ENCODE results near the gene SSMEM1. TPM values are rescaled to one million over a fixed set of nuclear protein-coding genes. Genes with fewer than 3 reads are reported as not detected.
"Not testable (repeated sequence)": the region's sequence is repeated elsewhere in the genome, so short reads cannot be mapped to it uniquely, and the experiment has no call there.

Gene SSMEM1
- total RNA-seq, 4 donors from 2014 or later = not detected

- Histone ChIP-seq H3K27me3 (no peaks in the 10 kb centered on the region), H3K36me3 (peaks cover 0 to 75% (median 0%) of the 10 kb centered on the region in 3 donors), H3K4me3 (no peak overlapping the region), H3K9me3 (no peaks in the 10 kb centered on the region), H3K27ac (no peak overlapping the region), H3K4me1 (no peaks in the 10 kb centered on the region)
- DNase-seq (ENCODE audit: low spot score in 2 of 2) = no peak
- no peak for TF ChIP-seq CTCF (IDR thresholded peaks at IDR 0.05)
- no peak for TF ChIP-seq EP300 (IDR thresholded peaks at IDR 0.05)
- no peak for TF ChIP-seq POLR2A (IDR thresholded peaks at IDR 0.05)
- 91 to 92% methylated on average over 4 of the region's 4 CpGs for WGBS, 2 donors
Measured at GRCh38 chr7:130178251-130178650, 29.4 kb upstream of the SSMEM1 start.

- no peaks in the 10 kb centered on the region for H3K4me1 ChIP-seq
- no peak overlapping the region for H3K27ac ChIP-seq
- WGBS, 2 donors = 93 to 98% methylated on average over 2 of the region's 2 CpGs
- no peak for TF ChIP-seq EP300 (IDR thresholded peaks at IDR 0.05)
- TF ChIP-seq POLR2A (IDR thresholded peaks at IDR 0.05) = no peak
- TF ChIP-seq CTCF (IDR thresholded peaks at IDR 0.05) = no peak
- peaks cover 0 to 75% (median 0%) of the 10 kb centered on the region in 3 donors for H3K36me3 ChIP-seq
- no peak for DNase-seq (ENCODE audit: low spot score in 2 of 2)
- no peaks in the 10 kb centered on the region for H3K9me3 ChIP-seq
- no peaks in the 10 kb centered on the region for H3K27me3 ChIP-seq
- no peak overlapping the region for H3K4me3 ChIP-seq
Measured at GRCh38 chr7:130179631-130180030, 28.0 kb upstream of the SSMEM1 start.

GRCh38 chr7:130180571-130181262 lies 26.9 kb upstream of the SSMEM1 start:
- 90% methylated on average over 9 of the region's 9 CpGs for WGBS, 2 donors
- no peaks in the 10 kb centered on the region for H3K9me3 ChIP-seq
- H3K4me3 ChIP-seq = no peak overlapping the region
- H3K27ac ChIP-seq = no peak overlapping the region
- no peak for TF ChIP-seq CTCF (IDR thresholded peaks at IDR 0.05)
- no peak for TF ChIP-seq POLR2A (IDR thresholded peaks at IDR 0.05)
- no peak for TF ChIP-seq EP300 (IDR thresholded peaks at IDR 0.05)
- H3K4me1 ChIP-seq = no peaks in the 10 kb centered on the region
- no peaks in the 10 kb centered on the region for H3K27me3 ChIP-seq
- peaks cover 0 to 77% (median 0%) of the 10 kb centered on the region in 3 donors for H3K36me3 ChIP-seq
- DNase-seq (ENCODE audit: low spot score in 2 of 2) = no peak

GRCh38 chr7:130181263-130181605 lies 26.4 kb upstream of the SSMEM1 start:
- H3K9me3 ChIP-seq = no peaks in the 10 kb centered on the region
- no peaks in the 10 kb centered on the region for H3K27me3 ChIP-seq
- no peak for TF ChIP-seq CTCF (IDR thresholded peaks at IDR 0.05)
- TF ChIP-seq POLR2A (IDR thresholded peaks at IDR 0.05) = no peak
- TF ChIP-seq EP300 (IDR thresholded peaks at IDR 0.05) = no peak
- no peak overlapping the region for H3K27ac ChIP-seq
- DNase-seq (ENCODE audit: low spot score in 2 of 2) = no peak
- H3K4me3 ChIP-seq = no peak overlapping the region
- peaks cover 0 to 77% (median 0%) of the 10 kb centered on the region in 3 donors for H3K36me3 ChIP-seq
- WGBS, 2 donors = 94 to 95% methylated on average over 2 of the region's 2 CpGs
- no peaks in the 10 kb centered on the region for H3K4me1 ChIP-seq

GRCh38 chr7:130182990-130183389 lies 24.7 kb upstream of the SSMEM1 start:
- Histone ChIP-seq H3K9me3 (no peaks in the 10 kb centered on the region), H3K36me3 (peaks cover 0 to 68% (median 2%) of the 10 kb centered on the region in 3 donors), H3K27me3 (no peaks in the 10 kb centered on the region), H3K4me1 (no peaks in the 10 kb centered on the region), H3K4me3 (no peak overlapping the region), H3K27ac (no peak overlapping the region)
- 72 to 85% methylated on average over 2 of the region's 2 CpGs for WGBS, 2 donors
- TF ChIP-seq EP300 (IDR thresholded peaks at IDR 0.05) = no peak
- no peak for TF ChIP-seq CTCF (IDR thresholded peaks at IDR 0.05)
- TF ChIP-seq POLR2A (IDR thresholded peaks at IDR 0.05) = no peak
- DNase-seq (ENCODE audit: low spot score in 2 of 2) = no peak

GRCh38 chr7:130184349-130184748 lies 23.3 kb upstream of the SSMEM1 start:
- H3K9me3 ChIP-seq; DNase-seq (ENCODE audit: low spot score in 2 of 2); H3K4me3 ChIP-seq; H3K27ac ChIP-seq; H3K4me1 ChIP-seq; H3K27me3 ChIP-seq: not testable (repeated sequence)
- H3K36me3 ChIP-seq = peaks cover 0 to 70% (median 2%) of the 10 kb centered on the region in 3 donors
- WGBS, 2 donors = 79 to 97% methylated on average over 5 of the region's 5 CpGs
